22Rv1 (cell line): ENCODE measurements around the gene COBL.

Source experiments
- CTCF ChIP-seq: fragments of 450-650 bp; IDR thresholded peaks from 2 replicates; pipeline ENCODE4 v1.5.1; 2017; ENCODE audit warnings: mild to moderate bottlenecking
- ZFX ChIP-seq: fragments of 450-650 bp; IDR thresholded peaks from 2 replicates; pipeline ENCODE4 v1.6.1; 2017; ENCODE audit warnings: antibody characterized with exemption, borderline replicate concordance

- no peak for TF ChIP-seq CTCF
- no peak for TF ChIP-seq ZFX
Measured at GRCh38 chr7:51101111-51101757, 215.4 kb downstream of the COBL start.
